ENCODE measurements around the gene SDSL. TPM values are rescaled to one million over a fixed set of nuclear protein-coding genes. Genes with fewer than 3 reads are reported as not detected.

Gene SDSL
- total and polyA plus RNA-seq, 10 of the 15 experiments (the other 5 are each of a cell fraction or from before 2014, with no cell fraction given): 0.18 to 4.4 (median 1.0) TPM

DNA sequence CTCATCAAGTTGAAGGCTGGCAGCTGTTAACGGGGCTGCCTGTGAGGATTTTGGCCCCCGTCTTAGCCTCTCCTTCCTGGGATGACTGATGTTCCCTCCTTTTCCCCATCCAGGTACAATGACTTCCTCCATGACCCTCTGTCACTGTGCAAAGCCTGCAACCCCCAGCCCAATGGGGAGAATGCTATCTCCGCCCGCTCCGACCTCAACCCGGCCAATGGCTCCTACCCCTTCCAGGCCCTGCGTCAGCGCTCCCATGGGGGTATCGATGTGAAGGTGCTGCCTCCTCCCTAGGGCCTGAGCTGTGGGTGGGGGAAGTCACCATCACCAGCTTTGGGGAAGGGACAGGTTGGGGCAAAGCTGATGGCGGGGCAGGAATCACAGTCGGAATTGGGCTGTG is 34.5 kb upstream of the SDSL start:
- no peaks in the 10 kb centered on the region for H3K27me3 ChIP-seq (replicated peaks in 1 of 2; ENCODE audit: control insufficient read depth in 2 of 2, insufficient read depth in 2 of 2, low read length in 1 of 2)
- no peaks in the 10 kb centered on the region; a peak in 3 of 4 replicates for H3K36me3 ChIP-seq (ENCODE audit: control insufficient read depth in 2 of 2, insufficient read depth in 2 of 2, low read length in 1 of 2)
- no peak for TF ChIP-seq KAT2A (conservative IDR thresholded peaks at IDR 0.05; ENCODE audit: control insufficient read depth, low read depth, low read length)
- TF ChIP-seq, protein P1, sequence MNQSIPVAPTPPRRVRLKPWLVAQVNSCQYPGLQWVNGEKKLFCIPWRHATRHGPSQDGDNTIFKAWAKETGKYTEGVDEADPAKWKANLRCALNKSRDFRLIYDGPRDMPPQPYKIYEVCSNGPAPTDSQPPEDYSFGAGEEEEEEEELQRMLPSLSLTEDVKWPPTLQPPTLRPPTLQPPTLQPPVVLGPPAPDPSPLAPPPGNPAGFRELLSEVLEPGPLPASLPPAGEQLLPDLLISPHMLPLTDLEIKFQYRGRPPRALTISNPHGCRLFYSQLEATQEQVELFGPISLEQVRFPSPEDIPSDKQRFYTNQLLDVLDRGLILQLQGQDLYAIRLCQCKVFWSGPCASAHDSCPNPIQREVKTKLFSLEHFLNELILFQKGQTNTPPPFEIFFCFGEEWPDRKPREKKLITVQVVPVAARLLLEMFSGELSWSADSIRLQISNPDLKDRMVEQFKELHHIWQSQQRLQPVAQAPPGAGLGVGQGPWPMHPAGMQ (IDR thresholded peaks at IDR 0.05; ENCODE audit: borderline replicate concordance): no peak
- TF ChIP-seq EP300 (IDR thresholded peaks at IDR 0.05; ENCODE audit: borderline replicate concordance in 1 of 2, control insufficient read depth in 1 of 2, low read depth in 2 of 2, low read length in 2 of 2): no peak
- no peak for TF ChIP-seq PAX5 (IDR thresholded peaks at IDR 0.05; ENCODE audit: borderline replicate concordance, low read depth, low read length)
- no peak for TF ChIP-seq SMAD1 (IDR thresholded peaks at IDR 0.05; ENCODE audit: low read depth, partially characterized antibody)
- TF ChIP-seq WRNIP1 (IDR thresholded peaks at IDR 0.05; ENCODE audit: borderline replicate concordance, low read depth, low read length): no peak
- TF ChIP-seq, protein P2, sequence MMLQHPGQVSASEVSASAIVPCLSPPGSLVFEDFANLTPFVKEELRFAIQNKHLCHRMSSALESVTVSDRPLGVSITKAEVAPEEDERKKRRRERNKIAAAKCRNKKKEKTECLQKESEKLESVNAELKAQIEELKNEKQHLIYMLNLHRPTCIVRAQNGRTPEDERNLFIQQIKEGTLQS (IDR thresholded peaks at IDR 0.05; ENCODE audit: borderline replicate concordance, extremely low read depth, low read depth, low read length): no peak
- no peak for TF ChIP-seq HDAC6 (IDR thresholded peaks at IDR 0.05; ENCODE audit: unreplicated experiment)
- TF ChIP-seq POLR2AphosphoS5 (IDR thresholded peaks at IDR 0.05; ENCODE audit: low read length): no peak
- no peak for TF ChIP-seq SP1 (IDR thresholded peaks at IDR 0.05; ENCODE audit: low read depth, low read length)
- TF ChIP-seq, protein P3, sequence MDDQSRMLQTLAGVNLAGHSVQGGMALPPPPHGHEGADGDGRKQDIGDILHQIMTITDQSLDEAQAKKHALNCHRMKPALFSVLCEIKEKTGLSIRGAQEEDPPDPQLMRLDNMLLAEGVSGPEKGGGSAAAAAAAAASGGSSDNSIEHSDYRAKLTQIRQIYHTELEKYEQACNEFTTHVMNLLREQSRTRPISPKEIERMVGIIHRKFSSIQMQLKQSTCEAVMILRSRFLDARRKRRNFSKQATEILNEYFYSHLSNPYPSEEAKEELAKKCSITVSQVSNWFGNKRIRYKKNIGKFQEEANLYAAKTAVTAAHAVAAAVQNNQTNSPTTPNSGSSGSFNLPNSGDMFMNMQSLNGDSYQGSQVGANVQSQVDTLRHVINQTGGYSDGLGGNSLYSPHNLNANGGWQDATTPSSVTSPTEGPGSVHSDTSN (IDR thresholded peaks at IDR 0.05; ENCODE audit: insufficient replicate concordance, low read depth, low read length): no peak
- H3K4me2 ChIP-seq (ENCODE audit: control insufficient read depth, insufficient read depth): no peak overlapping the region
- H3K79me2 ChIP-seq (ENCODE audit: control insufficient read depth, insufficient read depth, low read length): no peaks in the 10 kb centered on the region
- H2AFZ ChIP-seq (ENCODE audit: control insufficient read depth, low read depth, low read length): no peak overlapping the region
- BruUV-seq (replicated peaks): no TSS peak
- no peak overlapping the region for H3K27ac ChIP-seq (ENCODE audit: control insufficient read depth, insufficient read depth)
- ChIA-PET RAD21 (ENCODE audit: unreplicated experiment) (no interaction called here), POLR2A (no interaction called here), SMC1A (ENCODE audit: uncharacterized antibody, unreplicated experiment) (no interaction called here), CTCF (no interaction called here)
- no peak for FAIRE-seq
- intact Hi-C loops (cut with micrococcal nuclease; ENCODE audit: unreplicated experiment) (no loop called here), in situ Hi-C loops (cut with MboI) (no loop called here)
- H3K9me3 ChIP-seq (replicated peaks; ENCODE audit: control insufficient read depth, insufficient read depth, low read length): no peaks in the 10 kb centered on the region
- H3K4me3 ChIP-seq: no peak overlapping the region
- 96% methylated on average over 11 of the region's 11 CpGs for WGBS (ENCODE audit: insufficient coverage, insufficient replicate concordance, low lambda C conversion rate, missing lambda C conversion rate)
- no peak for ATAC-seq
- no peak overlapping the region for H3K9ac ChIP-seq (ENCODE audit: control insufficient read depth, insufficient read depth, low read length)
- H3K4me1 ChIP-seq (ENCODE audit: control insufficient read depth, insufficient read depth, low read length): no peaks in the 10 kb centered on the region; the same call in 1 of the 2 replicates
- no peak for DNase-seq (ENCODE audit: low read depth, low spot score)
- H4K20me1 ChIP-seq (ENCODE audit: control insufficient read depth, insufficient read depth): no peaks in the 10 kb centered on the region
